WTC11 (cell line): Measurements from ENCODE around the gene PCDHB10. TPM values are rescaled to one million over a fixed set of nuclear protein-coding genes. Genes with fewer than 3 reads are reported as not detected.
A peak's percentile ranks its signal among the peaks of the same experiment; 100 is the strongest.

Source experiments
- ATAC-seq: fragments of 200-7000 bp; cut with Tn5 transposase; 2 replicates; pipeline ENCODE4 v1.10.0; 2021; ENCODE audit warnings: mild to moderate bottlenecking, moderate library complexity
- Bru-seq: library from RNA; stranded (reverse); fragments of 400-500 nt; gene quantifications from one replicate; lab custom pipeline; 2021; lab: Mats Ljungman, UMichigan
- CTCF ChIA-PET: fragments of 300-600 bp; sonication (Branson Sonifier 250); formaldehyde crosslinking; loops from one replicate; lab custom pipeline; 2021; ENCODE audit warnings: antibody characterized with exemption; lab: Charles Lee
- POLR2A ChIA-PET: fragments of 350-600 bp; sonication (Branson Sonifier 250); formaldehyde crosslinking; loops from one replicate; lab custom pipeline; 2021; ENCODE audit warnings: antibody characterized with exemption; lab: Charles Lee
- DNase-seq: peaks from one replicate; pipeline ENCODE4 v3.0.0; 2021; ENCODE audit warnings: low spot score
- H3K27ac Mint-ChIP-seq: 2 replicates; pipeline ENCODE4 v1.8.0; 2021; ENCODE audit warnings: mixed read lengths
- H3K27me3 Mint-ChIP-seq: 2 replicates; pipeline ENCODE4 v1.8.0; 2021; ENCODE audit warnings: low read depth, mild to moderate bottlenecking, moderate library complexity, mixed read lengths
- H3K36me3 Mint-ChIP-seq: 2 replicates; pipeline ENCODE4 v1.8.0; 2021; ENCODE audit warnings: mixed read lengths
- H3K4me1 Mint-ChIP-seq: 2 replicates; pipeline ENCODE4 v1.8.0; 2022; ENCODE audit warnings: mixed read lengths
- H3K4me3 Mint-ChIP-seq: 2 replicates; pipeline ENCODE4 v1.8.0; 2021; ENCODE audit warnings: mild to moderate bottlenecking, moderate library complexity, mixed read lengths
- H3K9me3 Mint-ChIP-seq: 2 replicates; pipeline ENCODE4 v1.8.0; 2021; ENCODE audit warnings: mixed read lengths
- ATF3 ChIP-seq: sonication (generic); formaldehyde crosslinking; conservative IDR thresholded peaks from 2 replicates; pipeline ENCODE4 v1.8.1; 2022; ENCODE audit warnings: mild to moderate bottlenecking, missing genetic modification reagents
- CBFB ChIP-seq: sonication (generic); formaldehyde crosslinking; IDR thresholded peaks from 2 replicates; pipeline ENCODE4 v1.8.1; 2022; ENCODE audit warnings: mild to moderate bottlenecking, low read depth, missing genetic modification reagents
- CTCF ChIP-seq: fragments of 200-600 bp; IDR thresholded peaks from 2 replicates; pipeline ENCODE4 v1.8.0; 2022; ENCODE audit warnings: antibody characterized with exemption
- E2F1 ChIP-seq: sonication (generic); formaldehyde crosslinking; IDR thresholded peaks from 2 replicates; pipeline ENCODE4 v1.8.0; 2022; ENCODE audit warnings: mild to moderate bottlenecking, missing genetic modification reagents
- E2F4 ChIP-seq: sonication (generic); formaldehyde crosslinking; IDR thresholded peaks from 2 replicates; pipeline ENCODE4 v1.8.1; 2022; ENCODE audit warnings: low read depth, mild to moderate bottlenecking, moderate library complexity, missing genetic modification reagents, borderline replicate concordance
- ELF4 ChIP-seq: sonication (generic); formaldehyde crosslinking; IDR thresholded peaks from 2 replicates; pipeline ENCODE4 v1.8.1; 2022; ENCODE audit warnings: low read depth, mild to moderate bottlenecking, moderate library complexity, missing genetic modification reagents
- GTF2I ChIP-seq: fragments of 250-450 bp; sonication (Bioruptor Pico); conservative IDR thresholded peaks from 2 replicates; pipeline ENCODE4 v1.4.0; 2021; ENCODE audit warnings: mild to moderate bottlenecking
- JUN ChIP-seq: sonication (generic); formaldehyde crosslinking; IDR thresholded peaks from 2 replicates; pipeline ENCODE4 v1.8.0; 2023; ENCODE audit warnings: mild to moderate bottlenecking, missing genetic modification reagents
- MLX ChIP-seq: sonication (generic); formaldehyde crosslinking; IDR thresholded peaks from 2 replicates; pipeline ENCODE4 v1.8.1; 2023; ENCODE audit warnings: mild to moderate bottlenecking, missing genetic modification reagents, moderate library complexity
- MYBL2 ChIP-seq: sonication (generic); formaldehyde crosslinking; IDR thresholded peaks from 2 replicates; pipeline ENCODE4 v1.8.1; 2023; ENCODE audit warnings: mild to moderate bottlenecking, moderate library complexity, missing genetic modification reagents
- NFE2L1 ChIP-seq: sonication (generic); formaldehyde crosslinking; IDR thresholded peaks from 2 replicates; pipeline ENCODE4 v1.8.1; 2023; ENCODE audit warnings: missing genetic modification reagents
- NFYB ChIP-seq: sonication (generic); formaldehyde crosslinking; conservative IDR thresholded peaks from 2 replicates; pipeline ENCODE4 v1.8.0; 2022; ENCODE audit warnings: low read depth, missing genetic modification reagents
- PREB ChIP-seq: sonication (generic); formaldehyde crosslinking; IDR thresholded peaks from 2 replicates; pipeline ENCODE4 v1.8.1; 2022; ENCODE audit warnings: mild to moderate bottlenecking, missing genetic modification reagents, moderate library complexity, borderline replicate concordance
- RORB ChIP-seq: fragments of 250-450 bp; sonication (Bioruptor Pico); IDR thresholded peaks from 2 replicates; pipeline ENCODE4 v1.9.0; 2021; ENCODE audit warnings: mild to moderate bottlenecking
- SMAD3 ChIP-seq: sonication (generic); formaldehyde crosslinking; IDR thresholded peaks from 2 replicates; pipeline ENCODE4 v1.8.0; 2022; ENCODE audit warnings: missing genetic modification reagents, mild to moderate bottlenecking, borderline replicate concordance
- ZNF281 ChIP-seq: sonication (generic); formaldehyde crosslinking; IDR thresholded peaks from 2 replicates; pipeline ENCODE4 v1.8.0; 2023; ENCODE audit warnings: mild to moderate bottlenecking, missing genetic modification reagents
- ZNF396 ChIP-seq: fragments of 250-450 bp; sonication (Bioruptor Pico); IDR thresholded peaks from 2 replicates; pipeline ENCODE4 v1.8.0; 2021; ENCODE audit warnings: mild to moderate bottlenecking, moderate library complexity, borderline replicate concordance
- ZNF425 ChIP-seq: fragments of 250-450 bp; sonication (Bioruptor Pico); conservative IDR thresholded peaks from 2 replicates; pipeline ENCODE4 v1.9.0; 2021; ENCODE audit warnings: mild to moderate bottlenecking
- long read RNA-seq, 3 experiments: library from RNA in 1 of 3; library from capped mRNA in 1 of 3; library from polyadenylated mRNA in 1 of 3; unstranded in 2 of 3; stranded (forward) in 1 of 3; transcript quantifications; one replicate each; pipeline ENCODE4 v2.0.0, GENCODE V29; 2021
- total RNA-seq: library from RNA; stranded (reverse); gene quantifications from 3 replicates; pipeline ENCODE4 v1.2.3, GENCODE V29; 2021

Gene PCDHB10
- total RNA-seq (1.4 to 1.9 TPM (median 1.7 TPM) in 3 replicates), Bru-seq, nascent RNA (percentile 54 among the genes with signal in this experiment)
- long read RNA-seq, experiment 1, transcript PCDHB10-201 (1 exons, 3,290 nt): major isoform, 13 of 13 reads
- long read RNA-seq, experiment 1, partial matches to known transcripts: 0 of 13 reads
- long read RNA-seq, experiment 1, other reads (novel, unspliced or antisense): 0 of 13 reads
- long read RNA-seq, experiment 2, partial matches to known transcripts: 0 of 4 reads
- long read RNA-seq, experiment 2, other reads (novel, unspliced or antisense): 0 of 4 reads
- long read RNA-seq, experiment 3: 0 reads

GRCh38 chr5:141192110-141192725 lies at the start of gene PCDHB10:
TSS of gene PCDHB10 (plus strand) at chr5:141192353. CDS start at chr5:141192553, 200 bp downstream.
- peaks cover 4% of the 10 kb centered on the region for H3K27me3 Mint-ChIP-seq
- H3K36me3 Mint-ChIP-seq: peaks cover 20% of the 10 kb centered on the region
- peak; percentile 89 for DNase-seq
- H3K4me3 Mint-ChIP-seq: peak within 1 kb of the TSS; percentile 58
- ChIA-PET CTCF (interaction anchor here (0.6 to 3.3 kb wide), 46 partner anchors 10 to 375 kb away, joined by 3 to 41 read pairs (median 4); partner anchors contain the start of genes PCDHB1, PCDHB12, PCDHB13 and PCDHB14), POLR2A (no interaction called here)
- peak; percentile 88 for ATAC-seq
- H3K9me3 Mint-ChIP-seq: peaks cover 25% of the 10 kb centered on the region
- peak; percentile 70; the same call in 1 of the 2 replicates for TF ChIP-seq CTCF
- no peak for TF ChIP-seq SMAD3 (CRISPR knock-in tag)
- no peak for TF ChIP-seq NFE2L1 (CRISPR knock-in tag)
- peaks cover 4% of the 10 kb centered on the region for H3K4me1 Mint-ChIP-seq
- H3K27ac Mint-ChIP-seq: no peak within 1 kb of the TSS

GRCh38 chr5:141149812-141150211 lies 42.3 kb upstream of the PCDHB10 start, which contains the start of gene PCDHB6:
TSS of gene PCDHB6 (plus strand) at chr5:141150057. CDS start at chr5:141150258, 201 bp downstream.
- Mint-ChIP-seq H3K27ac (no peak within 1 kb of the TSS), H3K27me3 (peaks cover 4% of the 10 kb centered on the region; the same call in 1 of the 2 replicates), H3K4me1 (no peaks in the 10 kb centered on the region), H3K36me3 (peaks cover 15% of the 10 kb centered on the region), H3K4me3 (no peak within 1 kb of the TSS), H3K9me3 (peaks cover 18% of the 10 kb centered on the region)
- ChIA-PET POLR2A (no interaction called here), CTCF (interaction anchor here (0.6 to 1.8 kb wide), 20 partner anchors 8 to 414 kb away, joined by 3 to 22 read pairs (median 4); partner anchors contain the start of genes PCDHA8, PCDHB10, PCDHB11 and PCDHB14)
- DNase-seq (no peak), ATAC-seq (peak; percentile 74)
- TF ChIP-seq CBFB (CRISPR knock-in tag) (no peak), ZNF281 (no peak), ZNF425 (CRISPR knock-in tag) (no peak), RORB (CRISPR knock-in tag) (no peak), E2F1 (CRISPR knock-in tag) (no peak), ELF4 (CRISPR knock-in tag) (no peak), GTF2I (no peak), JUN (CRISPR knock-in tag) (no peak), MLX (CRISPR knock-in tag) (no peak), MYBL2 (CRISPR knock-in tag) (no peak), ATF3 (CRISPR knock-in tag) (no peak), NFYB (CRISPR knock-in tag) (no peak), CTCF (no peak), PREB (CRISPR knock-in tag) (no peak), E2F4 (CRISPR knock-in tag) (no peak), ZNF396 (no peak)
